Neural crest cell (in vitro differentiated cells): Measurements from ENCODE around the gene TBC1D16. TPM values are rescaled to one million over a fixed set of nuclear protein-coding genes. Genes with fewer than 3 reads are reported as not detected.
A peak's percentile ranks its signal among the peaks of the same experiment; 100 is the strongest.

Experiments
- DNase-seq: peaks from one replicate; pipeline ENCODE4 v3.0.0; 2021; ENCODE audit warnings: low read depth, mixed read lengths, low spot score
- H3K27ac Mint-ChIP-seq: one replicate; pipeline ENCODE4 v1.8.0; 2021; ENCODE audit warnings: mild to moderate bottlenecking, mixed read lengths; ENCODE audit not compliant: unreplicated experiment
- H3K27me3 Mint-ChIP-seq: 2 replicates; pipeline ENCODE4 v1.8.0; 2021; ENCODE audit warnings: low read depth, mild to moderate bottlenecking, mixed read lengths
- H3K36me3 Mint-ChIP-seq: 2 replicates; pipeline ENCODE4 v1.8.0; 2021; ENCODE audit warnings: low read depth, mild to moderate bottlenecking, mixed read lengths
- H3K4me1 Mint-ChIP-seq: 2 replicates; pipeline ENCODE4 v1.8.0; 2021; ENCODE audit warnings: mixed read lengths
- H3K4me3 Mint-ChIP-seq: one replicate; pipeline ENCODE4 v1.8.0; 2021; ENCODE audit warnings: mild to moderate bottlenecking, mixed read lengths
- H3K9me3 Mint-ChIP-seq: 2 replicates; pipeline ENCODE4 v1.8.0; 2021; ENCODE audit warnings: mixed read lengths
- CTCF ChIP-seq: fragments of 200-600 bp; sonication (generic); conservative IDR thresholded peaks from 2 replicates; pipeline ENCODE4 v1.5.0; 2021; ENCODE audit warnings: antibody characterized with exemption, mild to moderate bottlenecking
- total RNA-seq: library from RNA; stranded (reverse); gene quantifications from 2 replicates; pipeline ENCODE4 v1.2.1, GENCODE V29; 2021

Gene TBC1D16
- total RNA-seq, 1 donor from 2014 or later: 96.2 TPM

- DNase-seq: no peak
- H3K27me3 Mint-ChIP-seq: no peaks in the 10 kb centered on the region
- no peak for TF ChIP-seq CTCF
- H3K9me3 Mint-ChIP-seq: no peaks in the 10 kb centered on the region
- peaks cover 14% of the 10 kb centered on the region for H3K4me1 Mint-ChIP-seq
- H3K27ac Mint-ChIP-seq: no peak overlapping the region
- H3K36me3 Mint-ChIP-seq: no peaks in the 10 kb centered on the region
- no peak overlapping the region for H3K4me3 Mint-ChIP-seq
These were observed 44.4 kb upstream of the TBC1D16 start for GRCh38 chr17:80080081-80080480.

GRCh38 chr17:80072410-80072809, 36.7 kb upstream of the TBC1D16 start:
- H3K27me3 Mint-ChIP-seq: no peaks in the 10 kb centered on the region
- no peak for TF ChIP-seq CTCF

GRCh38 chr17:80071116-80071841, 35.6 kb upstream of the TBC1D16 start:
- DNase-seq: no peak
- no peak overlapping the region for H3K27ac Mint-ChIP-seq
- H3K4me1 Mint-ChIP-seq: peaks cover 16% of the 10 kb centered on the region
- no peak overlapping the region for H3K4me3 Mint-ChIP-seq
- TF ChIP-seq CTCF: no peak
- H3K9me3 Mint-ChIP-seq: no peaks in the 10 kb centered on the region
- no peaks in the 10 kb centered on the region for H3K27me3 Mint-ChIP-seq
- no peaks in the 10 kb centered on the region for H3K36me3 Mint-ChIP-seq

More at GRCh38 chr17:80072410-80072809, 36.7 kb upstream of the TBC1D16 start:
- peaks cover 16% of the 10 kb centered on the region for H3K4me1 Mint-ChIP-seq
- DNase-seq: no peak
- no peaks in the 10 kb centered on the region for H3K9me3 Mint-ChIP-seq
- no peak overlapping the region for H3K27ac Mint-ChIP-seq
- H3K4me3 Mint-ChIP-seq: no peak overlapping the region
- no peaks in the 10 kb centered on the region for H3K36me3 Mint-ChIP-seq

GRCh38 chr17:80070375-80071115, 34.9 kb upstream of the TBC1D16 start:
- Mint-ChIP-seq H3K4me1 (peaks cover 16% of the 10 kb centered on the region), H3K9me3 (no peaks in the 10 kb centered on the region), H3K36me3 (no peaks in the 10 kb centered on the region), H3K4me3 (no peak overlapping the region), H3K27me3 (no peaks in the 10 kb centered on the region), H3K27ac (no peak overlapping the region)
- DNase-seq: no peak
- no peak for TF ChIP-seq CTCF

DNA sequence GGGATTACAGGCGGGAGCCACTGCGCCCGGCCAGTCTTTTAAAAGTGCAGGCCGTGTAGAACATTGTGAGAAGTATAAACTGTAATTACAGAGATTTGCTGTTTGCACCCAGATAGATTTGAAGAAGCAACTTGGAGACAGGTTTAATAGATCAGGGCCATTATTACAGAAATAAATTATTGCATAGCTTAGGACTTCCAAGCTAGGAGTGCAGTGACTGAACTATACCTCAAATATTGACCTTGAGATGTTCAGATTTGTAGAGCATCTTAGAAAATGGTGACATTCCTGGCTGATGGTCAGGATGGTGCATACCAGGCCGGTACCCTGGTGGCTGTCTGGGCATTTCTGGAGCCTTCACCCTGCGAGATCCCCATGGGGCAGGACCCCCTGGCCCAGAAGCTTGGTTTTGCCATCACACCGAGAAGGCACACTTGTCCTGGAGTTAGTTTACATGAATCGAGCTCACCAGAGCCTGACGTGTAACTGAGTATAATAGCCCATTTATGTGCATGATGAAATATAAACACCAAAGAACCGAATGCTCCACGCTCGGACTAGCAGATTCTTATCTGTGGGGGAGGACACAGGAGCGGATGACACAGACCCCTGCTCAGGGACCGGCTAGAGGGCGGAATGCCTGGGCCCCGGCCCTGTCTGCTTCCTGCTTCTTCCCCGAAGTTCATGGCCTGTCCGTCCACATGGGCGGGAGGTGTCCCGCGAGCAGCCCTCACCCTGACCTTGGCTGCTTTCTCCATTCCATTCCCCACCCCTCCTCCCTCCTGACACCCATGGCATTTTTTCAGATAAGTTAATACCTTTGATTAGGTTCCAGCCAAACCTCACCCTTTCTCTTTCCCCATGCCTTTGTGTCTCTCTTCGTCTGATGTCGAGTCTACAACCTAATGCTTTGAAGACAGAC, 32.9 kb upstream of the TBC1D16 start:
- no peak for TF ChIP-seq CTCF
- H3K27ac Mint-ChIP-seq: peak overlapping the region; percentile 86
- H3K36me3 Mint-ChIP-seq: no peaks in the 10 kb centered on the region
- no peaks in the 10 kb centered on the region for H3K27me3 Mint-ChIP-seq
- no peaks in the 10 kb centered on the region for H3K9me3 Mint-ChIP-seq
- peaks cover 19% of the 10 kb centered on the region for H3K4me1 Mint-ChIP-seq
- no peak overlapping the region for H3K4me3 Mint-ChIP-seq
- no peak for DNase-seq
